ENCODE measurements around the gene FAM120C.

- TF ChIP-seq CTCF (conservative IDR thresholded peaks at IDR 0.05; ENCODE audit: low read depth, low read length) (no peak), EZH2 (IDR thresholded peaks at IDR 0.05; ENCODE audit: low read length, unreplicated experiment) (no peak)
Measured at GRCh38 chrX:54044126-54044876, 138.8 kb downstream of the FAM120C start, which contains the start of gene PHF8.

All from PC-3 (cell line).